SK-N-SH (cell line): ENCODE measurements around the gene MMP21. TPM values are rescaled to one million over a fixed set of nuclear protein-coding genes. Genes with fewer than 3 reads are reported as not detected.

Source experiments
- CTCF ChIA-PET: fragments of 300-600, 350-600 bp; formaldehyde crosslinking; extraction: SDS; loops from one replicate; lab custom pipeline; 2021; lab: Yijun Ruan, JAX
- POLR2A ChIA-PET: fragments of 350-600 bp; sonication (Branson Sonifier 250); formaldehyde crosslinking; extraction: SDS; loops from one replicate; lab custom pipeline; 2020; ENCODE audit warnings: antibody characterized with exemption, inconsistent platforms; lab: Yijun Ruan, JAX
- DNase-seq: peaks from one replicate; pipeline ENCODE4 v3.0.0; 2012
- H2AFZ ChIP-seq: fragments of 200-600 bp; sonication (generic); 2 replicates; pipeline ENCODE4 v1.8.1; 2016; ENCODE audit warnings: antibody characterized with exemption, mild to moderate bottlenecking, low read depth
- H3F3A ChIP-seq: fragments of 200-600 bp; sonication (generic); replicated peaks from 2 replicates; pipeline ENCODE3; 2016; ENCODE audit warnings: antibody characterized with exemption, mild to moderate bottlenecking; ENCODE audit not compliant: insufficient read depth
- H3K27ac ChIP-seq, 2 experiments: fragments of 200-500 bp in 1 of 2; fragments of 200-600 bp in 1 of 2; sonication (Bioruptor generic) in 1 of 2; sonication (generic), shearing (Covaris generic) in 1 of 2; 2 replicates each; pipeline versions ENCODE4 v1.5.1 to v1.6.1; 2014 to 2016; ENCODE audit warnings: low read depth in 2 of 2, inconsistent platforms in 1 of 2, low read length in 1 of 2, mild to moderate bottlenecking in 1 of 2, mixed read lengths in 1 of 2
- H3K27me3 ChIP-seq: fragments of 200-600 bp; sonication (generic), shearing (Covaris generic); 2 replicates; pipeline ENCODE4 v1.6.1; 2016; ENCODE audit warnings: mixed run types; ENCODE audit not compliant: insufficient read depth
- H3K36me3 ChIP-seq, 2 experiments: fragments of 200-500 bp in 1 of 2; fragments of 200-600 bp in 1 of 2; sonication (Bioruptor generic) in 1 of 2; sonication (generic) in 1 of 2; replicated peaks in 1 of 2; 2 replicates each; pipeline versions ENCODE3 to v1.5.1; 2014 to 2016; ENCODE audit warnings: low read length in 1 of 2, mild to moderate bottlenecking in 1 of 2; ENCODE audit not compliant: insufficient read depth in 2 of 2, control insufficient read depth in 1 of 2
- H3K4me1 ChIP-seq, 2 experiments: fragments of 200-500 bp in 1 of 2; fragments of 200-600 bp in 1 of 2; sonication (Bioruptor generic) in 1 of 2; sonication (generic), shearing (Covaris generic) in 1 of 2; 2 replicates each; pipeline versions ENCODE4 v1.5.1 to v1.6.1; 2014 to 2016; ENCODE audit warnings: low read depth in 1 of 2, low read length in 1 of 2, mixed run types in 1 of 2; ENCODE audit not compliant: insufficient read depth in 2 of 2, control insufficient read depth in 1 of 2
- H3K4me2 ChIP-seq: fragments of 200-600 bp; sonication (generic), shearing (Covaris generic); 2 replicates; pipeline ENCODE4 v1.6.1; 2017; ENCODE audit warnings: mixed run types
- H3K4me3 ChIP-seq, 2 experiments: fragments of 200-500 bp in 1 of 2; fragments of 200-600 bp in 1 of 2; sonication (Bioruptor generic) in 1 of 2; sonication (generic), shearing (Covaris generic) in 1 of 2; 2 replicates each; pipeline versions ENCODE4 v1.5.1 to v1.8.1; 2014 to 2016; ENCODE audit warnings: low read depth in 2 of 2, inconsistent platforms in 1 of 2, low read length in 1 of 2, mild to moderate bottlenecking in 1 of 2, mixed read lengths in 1 of 2, moderate library complexity in 1 of 2
- H3K79me2 ChIP-seq: fragments of 200-600 bp; sonication (generic); 2 replicates; pipeline ENCODE4 v1.8.1; 2017; ENCODE audit warnings: mild to moderate bottlenecking; ENCODE audit not compliant: insufficient read depth
- H3K9ac ChIP-seq: fragments of 200-600 bp; sonication (generic); 2 replicates; pipeline ENCODE4 v1.6.1; 2017; ENCODE audit warnings: mixed run types
- H3K9me2 ChIP-seq: fragments of 200-600 bp; sonication (generic); 2 replicates; pipeline ENCODE4 v1.6.1; 2017; ENCODE audit warnings: mixed run types
- H3K9me3 ChIP-seq: fragments of 200-600 bp; sonication (generic); 2 replicates; pipeline ENCODE4 v1.6.1; 2017; ENCODE audit warnings: mixed run types, mild to moderate bottlenecking, moderate library complexity
- H4K20me1 ChIP-seq: fragments of 200-600 bp; sonication (generic); 2 replicates; pipeline ENCODE4 v1.6.1; 2017; ENCODE audit warnings: mild to moderate bottlenecking, mixed run types; ENCODE audit not compliant: insufficient read depth
- EP300 ChIP-seq, 2 experiments: IDR thresholded peaks; 2 replicates each; pipeline versions ENCODE4 v1.4.0 to v1.6.1; 2012; ENCODE audit warnings: borderline replicate concordance in 1 of 2, low read depth in 1 of 2, low read length in 1 of 2
- EZH2phosphoT487 ChIP-seq: fragments of 200-600 bp; sonication (generic); IDR thresholded peaks from 2 replicates; pipeline ENCODE4 v1.6.1; 2017; ENCODE audit warnings: low read depth, mixed run types, mild to moderate bottlenecking, antibody characterized with exemption, moderate library complexity, borderline replicate concordance
- FOSL2 ChIP-seq: IDR thresholded peaks from 2 replicates; pipeline ENCODE4 v1.4.0; 2012; ENCODE audit warnings: low read depth, mild to moderate bottlenecking, moderate library complexity, borderline replicate concordance
- FOXJ3 ChIP-seq: sonication (generic); formaldehyde crosslinking; IDR thresholded peaks from 2 replicates; pipeline ENCODE4 v1.5.1; 2020; ENCODE audit warnings: mild to moderate bottlenecking, missing genetic modification reagents
- GABPA ChIP-seq: IDR thresholded peaks from 2 replicates; pipeline ENCODE4 v1.4.0; 2012; ENCODE audit warnings: low read depth, mild to moderate bottlenecking
- POLR2AphosphoS5 ChIP-seq: IDR thresholded peaks from 2 replicates; pipeline ENCODE4 v1.6.1; 2012; ENCODE audit warnings: low read depth, low read length
- RCOR1 ChIP-seq: fragments of 150-350 bp; IDR thresholded peaks from 2 replicates; pipeline ENCODE4 v1.6.1; 2017; ENCODE audit warnings: antibody characterized with exemption, low read length
- SIN3A ChIP-seq: IDR thresholded peaks from 2 replicates; pipeline ENCODE4 v1.6.1; 2012; ENCODE audit warnings: low read depth, mild to moderate bottlenecking, low read length, moderate library complexity, borderline replicate concordance
- TAF1 ChIP-seq: IDR thresholded peaks from 2 replicates; pipeline ENCODE4 v1.6.1; 2012; ENCODE audit warnings: low read depth, mild to moderate bottlenecking, low read length, moderate library complexity, borderline replicate concordance
- TCF12 ChIP-seq: IDR thresholded peaks from 2 replicates; pipeline ENCODE4 v1.4.0; 2012
- WGBS: methylation state at CpG from one replicate; pipeline ENCODE4 v1.1.6; 2017; ENCODE audit warnings: low lambda C conversion rate; 5-methylcytosine and 5-hydroxymethylcytosine counted together
- polyA plus RNA-seq, 3 experiments: library from polyadenylated mRNA; depleted of rRNA; stranded (reverse); fragments of >200 nt; gene quantifications; 2 replicates each; pipeline ENCODE4 v1.2.3, GENCODE V29; 2012
- TF ChIP-seq, protein P1 (sequence below): fragments of 200-600 bp; sonication (generic); IDR thresholded peaks from 2 replicates; pipeline ENCODE4 v1.6.1; 2017; ENCODE audit warnings: antibody characterized with exemption, mild to moderate bottlenecking, moderate library complexity
- TF ChIP-seq, protein P2 (sequence below): IDR thresholded peaks from 2 replicates; pipeline ENCODE4 v1.4.0; 2012; ENCODE audit warnings: low read depth, borderline replicate concordance

MMP21 gene
- polyA plus RNA-seq, 1 of the 3 experiments (the other 2 are of a cell fraction): 0.02 TPM

DNA sequence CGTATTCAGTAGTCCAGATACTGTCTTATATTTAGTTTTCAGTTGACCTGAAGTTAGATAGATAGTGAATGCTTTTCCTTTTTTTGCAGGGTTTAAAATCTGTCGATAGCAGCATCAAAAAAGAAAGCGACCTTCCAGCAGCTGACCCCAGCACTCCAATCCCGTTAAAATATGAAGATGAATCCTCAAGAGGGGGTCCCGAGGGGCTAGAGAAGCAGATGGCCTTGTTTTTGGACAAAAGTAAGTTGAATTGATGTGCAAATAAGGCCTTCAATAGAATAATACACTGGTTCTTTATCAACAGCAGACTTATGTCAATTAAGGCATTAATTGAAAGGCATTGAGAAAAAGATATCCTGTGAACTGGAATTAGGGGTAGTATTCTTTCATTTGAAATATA, 37.4 kb downstream of the MMP21 start:
- H3K36me3 ChIP-seq: peaks cover 89 to 96% of the 10 kb centered on the region in 2 experiments
- no peaks in the 10 kb centered on the region for H3K79me2 ChIP-seq
- H3K9ac ChIP-seq: no peak overlapping the region
- no peaks in the 10 kb centered on the region for H3K9me3 ChIP-seq
- no peaks in the 10 kb centered on the region for H3K9me2 ChIP-seq
- no peaks in the 10 kb centered on the region for H3K4me1 ChIP-seq
- H3K4me2 ChIP-seq: no peak overlapping the region
- 95% methylated on average over 5 of the region's 5 CpGs for WGBS
- no peak overlapping the region for H3K4me3 ChIP-seq
- no peak overlapping the region for H2AFZ ChIP-seq
- H3F3A ChIP-seq: no peaks in the 10 kb centered on the region
- H3K27ac ChIP-seq: no peak overlapping the region
- no peak for TF ChIP-seq POLR2AphosphoS5
- TF ChIP-seq EZH2phosphoT487: no peak
- TF ChIP-seq TAF1: no peak
- TF ChIP-seq FOSL2: no peak
- no peak for TF ChIP-seq RCOR1
- no peak for DNase-seq
- no peaks in the 10 kb centered on the region for H4K20me1 ChIP-seq
- no peaks in the 10 kb centered on the region for H3K27me3 ChIP-seq
- ChIA-PET CTCF (interaction anchor here (0.5 kb wide), 1 partner anchor 131 kb away, joined by 3 read pairs; no protein-coding TSS in a partner anchor), POLR2A (no interaction called here)

DNA sequence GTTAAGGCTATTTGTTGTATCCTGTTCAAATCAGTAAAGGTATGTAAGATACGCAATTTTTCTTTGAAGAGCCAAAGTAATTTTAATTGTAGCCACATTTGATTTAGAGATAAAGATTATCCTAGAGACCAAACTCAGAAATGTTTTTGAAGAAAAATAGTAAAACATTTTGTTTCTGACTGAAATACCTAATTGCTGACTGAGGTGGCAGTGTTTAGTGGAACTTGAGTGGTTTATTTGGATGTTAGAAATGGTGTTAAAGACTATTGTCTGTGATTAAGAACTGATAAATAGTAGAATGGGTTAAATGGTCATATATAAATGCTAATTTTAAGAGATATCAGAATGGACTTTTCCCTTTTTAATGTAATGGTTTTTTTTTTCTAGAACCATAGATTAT, 40.8 kb downstream of the MMP21 start:
- Histone ChIP-seq H3K9me2 (no peaks in the 10 kb centered on the region), H3F3A (no peaks in the 10 kb centered on the region), H3K27me3 (no peaks in the 10 kb centered on the region)
- 96% methylated on average over 1 of the region's 1 CpG for WGBS
- CTCF ChIA-PET: no interaction called here
- TF ChIP-seq, protein P1, sequence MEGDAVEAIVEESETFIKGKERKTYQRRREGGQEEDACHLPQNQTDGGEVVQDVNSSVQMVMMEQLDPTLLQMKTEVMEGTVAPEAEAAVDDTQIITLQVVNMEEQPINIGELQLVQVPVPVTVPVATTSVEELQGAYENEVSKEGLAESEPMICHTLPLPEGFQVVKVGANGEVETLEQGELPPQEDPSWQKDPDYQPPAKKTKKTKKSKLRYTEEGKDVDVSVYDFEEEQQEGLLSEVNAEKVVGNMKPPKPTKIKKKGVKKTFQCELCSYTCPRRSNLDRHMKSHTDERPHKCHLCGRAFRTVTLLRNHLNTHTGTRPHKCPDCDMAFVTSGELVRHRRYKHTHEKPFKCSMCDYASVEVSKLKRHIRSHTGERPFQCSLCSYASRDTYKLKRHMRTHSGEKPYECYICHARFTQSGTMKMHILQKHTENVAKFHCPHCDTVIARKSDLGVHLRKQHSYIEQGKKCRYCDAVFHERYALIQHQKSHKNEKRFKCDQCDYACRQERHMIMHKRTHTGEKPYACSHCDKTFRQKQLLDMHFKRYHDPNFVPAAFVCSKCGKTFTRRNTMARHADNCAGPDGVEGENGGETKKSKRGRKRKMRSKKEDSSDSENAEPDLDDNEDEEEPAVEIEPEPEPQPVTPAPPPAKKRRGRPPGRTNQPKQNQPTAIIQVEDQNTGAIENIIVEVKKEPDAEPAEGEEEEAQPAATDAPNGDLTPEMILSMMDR: no peak; the same call in 1 of the 2 replicates
- TF ChIP-seq EP300 (IDR thresholded peaks at IDR 0.05; ENCODE audit: borderline replicate concordance in 1 of 2, low read depth in 1 of 2, low read length in 1 of 2) (no peak), FOXJ3 (CRISPR knock-in tag) (no peak), GABPA (no peak), SIN3A (no peak), RCOR1 (no peak), TCF12 (no peak)
- TF ChIP-seq, protein P2, sequence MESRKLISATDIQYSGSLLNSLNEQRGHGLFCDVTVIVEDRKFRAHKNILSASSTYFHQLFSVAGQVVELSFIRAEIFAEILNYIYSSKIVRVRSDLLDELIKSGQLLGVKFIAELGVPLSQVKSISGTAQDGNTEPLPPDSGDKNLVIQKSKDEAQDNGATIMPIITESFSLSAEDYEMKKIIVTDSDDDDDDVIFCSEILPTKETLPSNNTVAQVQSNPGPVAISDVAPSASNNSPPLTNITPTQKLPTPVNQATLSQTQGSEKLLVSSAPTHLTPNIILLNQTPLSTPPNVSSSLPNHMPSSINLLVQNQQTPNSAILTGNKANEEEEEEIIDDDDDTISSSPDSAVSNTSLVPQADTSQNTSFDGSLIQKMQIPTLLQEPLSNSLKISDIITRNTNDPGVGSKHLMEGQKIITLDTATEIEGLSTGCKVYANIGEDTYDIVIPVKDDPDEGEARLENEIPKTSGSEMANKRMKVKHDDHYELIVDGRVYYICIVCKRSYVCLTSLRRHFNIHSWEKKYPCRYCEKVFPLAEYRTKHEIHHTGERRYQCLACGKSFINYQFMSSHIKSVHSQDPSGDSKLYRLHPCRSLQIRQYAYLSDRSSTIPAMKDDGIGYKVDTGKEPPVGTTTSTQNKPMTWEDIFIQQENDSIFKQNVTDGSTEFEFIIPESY: no peak
- TF ChIP-seq, all 33 proteins: peak for 0
- POLR2A ChIA-PET: no interaction called here
- no peaks in the 10 kb centered on the region for H4K20me1 ChIP-seq
- H3K4me3 ChIP-seq: no peak overlapping the region
- no peak overlapping the region for H3K4me2 ChIP-seq
- peaks cover 94 to 100% of the 10 kb centered on the region in 2 experiments for H3K36me3 ChIP-seq
- no peaks in the 10 kb centered on the region for H3K9me3 ChIP-seq
- DNase-seq: no peak
- H2AFZ ChIP-seq: no peak overlapping the region
- no peaks in the 10 kb centered on the region for H3K4me1 ChIP-seq
- no peak overlapping the region for H3K9ac ChIP-seq
- H3K79me2 ChIP-seq: no peaks in the 10 kb centered on the region
- H3K27ac ChIP-seq: no peak overlapping the region
